ENCODE measurements around the gene CDKN2B-AS1. TPM values are rescaled to one million over a fixed set of nuclear protein-coding genes. Genes with fewer than 3 reads are reported as not detected.

Gene CDKN2B-AS1
- total RNA-seq, 4 donors from 2014 or later: 0.42 to 3.9 (median 0.69) TPM; not detected in 1

GRCh38 chr9:22037954-22038690 lies 43.5 kb downstream of the CDKN2B-AS1 start:
- no peaks in the 10 kb centered on the region for H3K9me3 ChIP-seq
- WGBS, 2 donors (ENCODE audit: low coverage in 1 of 2): 27 to 29% methylated on average over 2 of the region's 2 CpGs
- TF ChIP-seq EP300 (IDR thresholded peaks at IDR 0.05): no peak
- TF ChIP-seq POLR2AphosphoS5 (IDR thresholded peaks at IDR 0.05): peak; percentile 32
- TF ChIP-seq POLR2A (IDR thresholded peaks at IDR 0.05): no peak
- peak in 3 of 4 experiments; percentile 25 to 51 (median 36) for TF ChIP-seq CTCF (IDR thresholded peaks at IDR 0.05)
- H3K36me3 ChIP-seq: no peaks in the 10 kb centered on the region
- no peaks in the 10 kb centered on the region for H3K27me3 ChIP-seq
- H3K27ac ChIP-seq: no peak overlapping the region
- no peak overlapping the region for H3K4me3 ChIP-seq
- peak; percentile 75 for ATAC-seq
- peaks cover 0 to 14% (median 0%) of the 10 kb centered on the region in 3 donors for H3K4me1 ChIP-seq

- Histone ChIP-seq H3K4me3 (no peak overlapping the region), H3K27ac (no peak overlapping the region), H3K36me3 (no peaks in the 10 kb centered on the region), H3K9me3 (no peaks in the 10 kb centered on the region), H3K4me1 (peaks cover 0 to 14% (median 0%) of the 10 kb centered on the region in 3 donors), H3K27me3 (no peaks in the 10 kb centered on the region)
- whole genome bisulfite sequencing, 2 donors (ENCODE audit: low coverage in 1 of 2): 71 to 83% methylated on average over 2 to 3 of the region's 3 CpGs
- ATAC-seq: no peak
- TF ChIP-seq POLR2A (IDR thresholded peaks at IDR 0.05): no peak
- TF ChIP-seq CTCF (IDR thresholded peaks at IDR 0.05): no peak
- TF ChIP-seq POLR2AphosphoS5 (IDR thresholded peaks at IDR 0.05): no peak
- TF ChIP-seq EP300 (IDR thresholded peaks at IDR 0.05): no peak
Observed at GRCh38 chr9:22039258-22039657, 44.7 kb downstream of the CDKN2B-AS1 start.

GRCh38 chr9:22040760-22041159 lies 46.2 kb downstream of the CDKN2B-AS1 start:
- no peak for TF ChIP-seq CTCF (IDR thresholded peaks at IDR 0.05)
- no peak for TF ChIP-seq EP300 (IDR thresholded peaks at IDR 0.05)
- TF ChIP-seq POLR2A (IDR thresholded peaks at IDR 0.05): no peak
- no peak for TF ChIP-seq POLR2AphosphoS5 (IDR thresholded peaks at IDR 0.05)
- peaks cover 0 to 14% (median 0%) of the 10 kb centered on the region in 3 donors for H3K4me1 ChIP-seq
- no peak for ATAC-seq
- H3K4me3 ChIP-seq: no peak overlapping the region
- H3K27ac ChIP-seq: no peak overlapping the region
- H3K36me3 ChIP-seq: no peaks in the 10 kb centered on the region
- no peaks in the 10 kb centered on the region for H3K9me3 ChIP-seq
- no peaks in the 10 kb centered on the region for H3K27me3 ChIP-seq
- WGBS, 2 donors (ENCODE audit: low coverage in 1 of 2): 50 to 77% methylated on average over 1 of the region's 1 CpG

- Histone ChIP-seq H3K4me3 (no peak overlapping the region), H3K27me3 (no peaks in the 10 kb centered on the region), H3K4me1 (peaks cover 0 to 14% (median 0%) of the 10 kb centered on the region in 3 donors), H3K27ac (no peak overlapping the region), H3K9me3 (no peaks in the 10 kb centered on the region), H3K36me3 (no peaks in the 10 kb centered on the region)
- 100% methylated on average over 1 of the region's 1 CpG for WGBS, 2 donors (ENCODE audit: low coverage in 1 of 2)
- TF ChIP-seq POLR2A (IDR thresholded peaks at IDR 0.05): no peak
- ATAC-seq: no peak
Observed at GRCh38 chr9:22041344-22041743, 46.8 kb downstream of the CDKN2B-AS1 start.

GRCh38 chr9:22041775-22042174 lies 47.2 kb downstream of the CDKN2B-AS1 start:
- Histone ChIP-seq H3K9me3 (no peaks in the 10 kb centered on the region), H3K4me3 (no peak overlapping the region), H3K27me3 (no peaks in the 10 kb centered on the region), H3K4me1 (peaks cover 0 to 14% (median 0%) of the 10 kb centered on the region in 3 donors), H3K36me3 (no peaks in the 10 kb centered on the region), H3K27ac (no peak overlapping the region)
- no peak for TF ChIP-seq EP300 (IDR thresholded peaks at IDR 0.05)
- TF ChIP-seq POLR2AphosphoS5 (IDR thresholded peaks at IDR 0.05): no peak
- no peak for TF ChIP-seq CTCF (IDR thresholded peaks at IDR 0.05)
- TF ChIP-seq POLR2A (IDR thresholded peaks at IDR 0.05): no peak
- ATAC-seq: no peak
- WGBS, 2 donors (ENCODE audit: low coverage in 1 of 2): 43 to 50% methylated on average over 1 of the region's 1 CpG
